ENCODE results near the gene DAP. TPM values are rescaled to one million over a fixed set of nuclear protein-coding genes. Genes with fewer than 3 reads are reported as not detected.
"Not testable (repeated sequence)": the region's sequence is repeated elsewhere in the genome, so short reads cannot be mapped to it uniquely, and the experiment has no call there.

Gene DAP
- total RNA-seq, 1 donor from 2014 or later = 235 TPM

GRCh38 chr5:10632110-10632761 lies 128.8 kb downstream of the DAP start:
- H3K27ac Mint-ChIP-seq (ENCODE audit: unreplicated experiment) = no peak overlapping the region
- H3K4me3 Mint-ChIP-seq (ENCODE audit: unreplicated experiment) = no peak overlapping the region
- DNase-seq (ENCODE audit: low spot score) = no peak

DNA sequence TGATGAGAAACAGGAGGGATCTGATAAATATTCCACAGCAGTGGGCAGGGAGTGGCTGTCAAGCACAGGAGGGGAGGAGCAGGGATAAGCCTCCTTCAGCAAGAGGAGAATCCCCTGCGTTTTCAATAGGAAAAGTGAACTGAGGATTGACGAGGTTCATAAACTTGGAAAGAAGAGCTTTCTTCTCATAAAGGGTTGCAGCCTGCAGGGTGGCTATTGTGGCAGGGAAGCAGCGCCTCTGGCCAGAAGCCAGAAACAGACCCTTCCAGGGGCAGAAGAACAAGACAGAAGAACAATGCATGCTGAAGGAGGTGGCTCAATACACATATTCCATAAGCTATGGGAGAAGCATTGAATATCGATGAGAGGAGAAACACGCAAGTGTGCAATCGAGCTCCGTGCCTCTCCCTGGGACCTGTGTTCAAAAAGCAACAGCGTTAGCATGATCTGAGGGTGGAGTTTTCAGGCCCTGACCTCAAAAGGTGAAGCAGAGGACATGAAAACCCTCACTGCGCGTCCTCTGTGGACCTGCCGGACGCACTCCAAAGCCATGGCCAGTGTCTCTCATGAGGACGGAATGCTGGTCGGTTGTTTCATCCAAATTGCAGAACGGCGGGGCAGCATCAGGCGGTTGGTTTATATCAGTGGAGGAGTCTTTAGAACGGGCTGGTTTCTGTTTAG lies 129.6 kb downstream of the DAP start:
- peaks cover 3% of the 10 kb centered on the region for H3K27me3 Mint-ChIP-seq (ENCODE audit: low read depth)
- no peak for DNase-seq (ENCODE audit: low spot score)
- no peak overlapping the region for H3K4me3 Mint-ChIP-seq (ENCODE audit: unreplicated experiment)
- TF ChIP-seq CTCF (IDR thresholded peaks at IDR 0.05) = no peak
- H3K4me1 Mint-ChIP-seq (ENCODE audit: low read depth) = peaks cover 16% of the 10 kb centered on the region
- H3K9me3 Mint-ChIP-seq (ENCODE audit: low read depth) = no peaks in the 10 kb centered on the region
- peaks cover 4% of the 10 kb centered on the region for H3K36me3 Mint-ChIP-seq (ENCODE audit: low read depth)
- no peak overlapping the region for H3K27ac Mint-ChIP-seq (ENCODE audit: unreplicated experiment)

More at GRCh38 chr5:10632110-10632761, 128.8 kb downstream of the DAP start:
- H3K36me3 Mint-ChIP-seq (ENCODE audit: low read depth) = peaks cover 4% of the 10 kb centered on the region
- peaks cover 3% of the 10 kb centered on the region for H3K27me3 Mint-ChIP-seq (ENCODE audit: low read depth)
- H3K4me1 Mint-ChIP-seq (ENCODE audit: low read depth) = peaks cover 12% of the 10 kb centered on the region
- no peak for TF ChIP-seq CTCF (IDR thresholded peaks at IDR 0.05)
- no peaks in the 10 kb centered on the region for H3K9me3 Mint-ChIP-seq (ENCODE audit: low read depth)

- DNase-seq (ENCODE audit: low spot score); H3K36me3 Mint-ChIP-seq (ENCODE audit: low read depth); H3K27me3 Mint-ChIP-seq (ENCODE audit: low read depth); H3K4me3 Mint-ChIP-seq (ENCODE audit: unreplicated experiment); H3K27ac Mint-ChIP-seq (ENCODE audit: unreplicated experiment); H3K9me3 Mint-ChIP-seq (ENCODE audit: low read depth): not testable (repeated sequence)
- peaks cover 16% of the 10 kb centered on the region for H3K4me1 Mint-ChIP-seq (ENCODE audit: low read depth)
Measured at GRCh38 chr5:10630744-10631143, 130.3 kb downstream of the DAP start.

DNA sequence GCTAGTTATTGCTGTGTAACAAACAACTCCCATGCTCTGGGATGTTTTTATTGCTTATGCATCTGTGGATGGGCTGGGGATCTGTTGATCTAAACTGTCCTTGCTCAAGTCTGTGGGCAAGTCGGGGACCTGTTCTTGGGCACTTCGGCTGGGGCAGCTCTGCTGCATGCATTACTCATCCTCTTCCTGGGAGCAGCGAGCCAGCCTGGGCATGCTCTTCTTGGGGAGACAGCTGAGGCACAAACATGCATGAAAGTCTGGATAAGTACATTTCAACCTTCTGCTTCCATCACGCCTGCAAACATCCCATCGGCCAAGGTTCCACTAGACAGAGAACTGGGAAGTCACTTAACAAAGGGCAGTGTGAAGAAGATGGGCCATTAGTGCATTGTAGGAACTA lies 130.9 kb downstream of the DAP start:
- H3K9me3 Mint-ChIP-seq (ENCODE audit: low read depth) = no peaks in the 10 kb centered on the region
- peaks cover 16% of the 10 kb centered on the region for H3K4me1 Mint-ChIP-seq (ENCODE audit: low read depth)
- peaks cover 3% of the 10 kb centered on the region for H3K27me3 Mint-ChIP-seq (ENCODE audit: low read depth)
- H3K27ac Mint-ChIP-seq (ENCODE audit: unreplicated experiment) = no peak overlapping the region
- H3K4me3 Mint-ChIP-seq (ENCODE audit: unreplicated experiment) = no peak overlapping the region
- H3K36me3 Mint-ChIP-seq (ENCODE audit: low read depth) = peaks cover 4% of the 10 kb centered on the region
- TF ChIP-seq CTCF (IDR thresholded peaks at IDR 0.05) = no peak
- DNase-seq (ENCODE audit: low spot score) = no peak

- no peak overlapping the region for H3K4me3 Mint-ChIP-seq (ENCODE audit: unreplicated experiment)
- peaks cover 16% of the 10 kb centered on the region for H3K4me1 Mint-ChIP-seq (ENCODE audit: low read depth)
- no peak overlapping the region for H3K27ac Mint-ChIP-seq (ENCODE audit: unreplicated experiment)
- peaks cover 4% of the 10 kb centered on the region for H3K36me3 Mint-ChIP-seq (ENCODE audit: low read depth)
- no peak for TF ChIP-seq CTCF (IDR thresholded peaks at IDR 0.05)
- H3K27me3 Mint-ChIP-seq (ENCODE audit: low read depth) = peaks cover 3% of the 10 kb centered on the region
- H3K9me3 Mint-ChIP-seq (ENCODE audit: low read depth) = no peaks in the 10 kb centered on the region
- no peak for DNase-seq (ENCODE audit: low spot score)
Measured at GRCh38 chr5:10629682-10630081, 131.4 kb downstream of the DAP start.

Other genes with a start within 250 kb of the DAP start
- gene ANKRD33B, start 197.2 kb downstream of the DAP start, total RNA-seq = 0.80 to 4.0 TPM (median 3.7 TPM) in 3 replicates